Testis (tissue), 2 donors: ENCODE measurements around the gene PKNOX2.

Experiments
- CTCF ChIP-seq, 3 experiments: fragments of 450-650 bp in 2 of 3; fragments of 200-600 bp in 1 of 3; sonication (generic) in 1 of 3; IDR thresholded peaks; one replicate each; pipeline ENCODE4 v1.5.1; 2016 to 2019; ENCODE audit warnings: antibody characterized with exemption in 3 of 3, mild to moderate bottlenecking in 2 of 3, moderate library complexity in 1 of 3
- POLR2A ChIP-seq: fragments of 450-650 bp; IDR thresholded peaks from one replicate; pipeline ENCODE4 v1.6.1; 2017; ENCODE audit warnings: antibody characterized with exemption, mild to moderate bottlenecking, moderate library complexity

GRCh38 chr11:125446279-125446678, 281.7 kb downstream of the PKNOX2 start:
- TF ChIP-seq CTCF (IDR thresholded peaks at IDR 0.05) (no peak), POLR2A (no peak)
